SK-N-SH (cell line): Measurements from ENCODE around the gene CEP57L1.

Experiments used
- CHD2 ChIP-seq: fragments of 150-350 bp; IDR thresholded peaks from 2 replicates; pipeline ENCODE4 v1.6.1; 2018; ENCODE audit warnings: low read length; ENCODE audit not compliant: partially characterized antibody
- EP300 ChIP-seq, 2 experiments: IDR thresholded peaks; 2 replicates each; pipeline versions ENCODE4 v1.4.0 to v1.6.1; 2012; ENCODE audit warnings: borderline replicate concordance in 1 of 2, low read depth in 1 of 2, low read length in 1 of 2
- EZH2phosphoT487 ChIP-seq: fragments of 200-600 bp; sonication (generic); IDR thresholded peaks from 2 replicates; pipeline ENCODE4 v1.6.1; 2017; ENCODE audit warnings: low read depth, mixed run types, mild to moderate bottlenecking, antibody characterized with exemption, moderate library complexity, borderline replicate concordance
- FOXM1 ChIP-seq: IDR thresholded peaks from 2 replicates; pipeline ENCODE4 v1.4.0; 2012; ENCODE audit warnings: low read depth, mild to moderate bottlenecking
- GABPA ChIP-seq: IDR thresholded peaks from 2 replicates; pipeline ENCODE4 v1.4.0; 2012; ENCODE audit warnings: low read depth, mild to moderate bottlenecking
- JUND ChIP-seq: IDR thresholded peaks from 2 replicates; pipeline ENCODE4 v1.4.0; 2012
- POLR2AphosphoS5 ChIP-seq: IDR thresholded peaks from 2 replicates; pipeline ENCODE4 v1.6.1; 2012; ENCODE audit warnings: low read depth, low read length
- RCOR1 ChIP-seq: fragments of 150-350 bp; IDR thresholded peaks from 2 replicates; pipeline ENCODE4 v1.6.1; 2017; ENCODE audit warnings: antibody characterized with exemption, low read length
- RFX5 ChIP-seq: IDR thresholded peaks from 2 replicates; pipeline ENCODE4 v1.6.1; 2012; ENCODE audit warnings: mild to moderate bottlenecking, improper control_type of control experiment, low read length
- SMC3 ChIP-seq: IDR thresholded peaks from 2 replicates; pipeline ENCODE4 v1.6.1; 2012; ENCODE audit warnings: low read depth, low read length, improper control_type of control experiment
- TF ChIP-seq, protein P1 (sequence below): IDR thresholded peaks from 2 replicates; pipeline ENCODE4 v1.4.0; 2012; ENCODE audit warnings: low read depth, borderline replicate concordance
- TF ChIP-seq, protein P2 (sequence below): fragments of 200-600 bp; sonication (generic); IDR thresholded peaks from 2 replicates; pipeline ENCODE4 v1.6.1; 2017; ENCODE audit warnings: antibody characterized with exemption, mild to moderate bottlenecking, moderate library complexity
- TF ChIP-seq, protein P3 (sequence below): IDR thresholded peaks from 2 replicates; pipeline ENCODE4 v1.4.0; 2012; ENCODE audit warnings: low read depth

DNA sequence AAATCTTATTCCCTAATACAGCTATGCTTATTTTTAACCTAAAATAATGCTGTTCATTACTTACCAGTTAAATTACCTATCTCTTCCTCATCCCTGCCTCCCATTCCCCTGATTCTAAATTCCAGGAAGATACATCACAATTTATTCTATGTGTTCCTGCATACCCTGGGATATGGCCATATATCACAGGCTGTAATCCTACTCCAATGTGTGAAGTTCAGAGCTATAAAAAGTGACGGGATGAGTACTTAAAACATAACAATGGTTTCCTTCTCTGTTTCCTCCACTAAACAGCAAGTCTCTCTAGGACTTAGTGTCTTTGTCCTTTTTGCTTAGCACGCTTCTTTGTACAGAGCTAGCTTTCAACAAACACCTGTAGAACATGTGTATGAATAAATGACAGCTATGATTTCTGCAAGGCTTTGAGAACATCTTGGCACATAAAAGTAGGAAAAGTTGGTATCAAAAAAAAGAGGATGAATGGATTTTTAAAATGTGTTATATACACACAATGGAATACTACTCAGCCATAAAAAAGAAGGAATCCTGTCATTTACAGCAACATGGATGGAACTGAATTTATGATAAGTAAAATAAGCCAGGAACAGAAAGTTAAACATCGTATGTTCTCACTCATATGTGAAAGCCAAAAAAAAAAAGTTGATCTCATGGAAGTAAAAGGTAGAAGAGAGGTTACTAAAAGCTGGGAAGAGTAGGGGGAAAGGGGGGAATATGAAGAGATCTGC is 46.5 kb upstream of the CEP57L1 start:
- TF ChIP-seq, protein P1, sequence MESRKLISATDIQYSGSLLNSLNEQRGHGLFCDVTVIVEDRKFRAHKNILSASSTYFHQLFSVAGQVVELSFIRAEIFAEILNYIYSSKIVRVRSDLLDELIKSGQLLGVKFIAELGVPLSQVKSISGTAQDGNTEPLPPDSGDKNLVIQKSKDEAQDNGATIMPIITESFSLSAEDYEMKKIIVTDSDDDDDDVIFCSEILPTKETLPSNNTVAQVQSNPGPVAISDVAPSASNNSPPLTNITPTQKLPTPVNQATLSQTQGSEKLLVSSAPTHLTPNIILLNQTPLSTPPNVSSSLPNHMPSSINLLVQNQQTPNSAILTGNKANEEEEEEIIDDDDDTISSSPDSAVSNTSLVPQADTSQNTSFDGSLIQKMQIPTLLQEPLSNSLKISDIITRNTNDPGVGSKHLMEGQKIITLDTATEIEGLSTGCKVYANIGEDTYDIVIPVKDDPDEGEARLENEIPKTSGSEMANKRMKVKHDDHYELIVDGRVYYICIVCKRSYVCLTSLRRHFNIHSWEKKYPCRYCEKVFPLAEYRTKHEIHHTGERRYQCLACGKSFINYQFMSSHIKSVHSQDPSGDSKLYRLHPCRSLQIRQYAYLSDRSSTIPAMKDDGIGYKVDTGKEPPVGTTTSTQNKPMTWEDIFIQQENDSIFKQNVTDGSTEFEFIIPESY = no peak
- TF ChIP-seq EZH2phosphoT487 (no peak), JUND (no peak), POLR2AphosphoS5 (no peak), SMC3 (no peak), EP300 (IDR thresholded peaks at IDR 0.05; ENCODE audit: borderline replicate concordance in 1 of 2, low read depth in 1 of 2, low read length in 1 of 2) (no peak), GABPA (no peak), CHD2 (no peak), FOXM1 (no peak), RCOR1 (no peak), RFX5 (no peak)
- TF ChIP-seq, protein P2, sequence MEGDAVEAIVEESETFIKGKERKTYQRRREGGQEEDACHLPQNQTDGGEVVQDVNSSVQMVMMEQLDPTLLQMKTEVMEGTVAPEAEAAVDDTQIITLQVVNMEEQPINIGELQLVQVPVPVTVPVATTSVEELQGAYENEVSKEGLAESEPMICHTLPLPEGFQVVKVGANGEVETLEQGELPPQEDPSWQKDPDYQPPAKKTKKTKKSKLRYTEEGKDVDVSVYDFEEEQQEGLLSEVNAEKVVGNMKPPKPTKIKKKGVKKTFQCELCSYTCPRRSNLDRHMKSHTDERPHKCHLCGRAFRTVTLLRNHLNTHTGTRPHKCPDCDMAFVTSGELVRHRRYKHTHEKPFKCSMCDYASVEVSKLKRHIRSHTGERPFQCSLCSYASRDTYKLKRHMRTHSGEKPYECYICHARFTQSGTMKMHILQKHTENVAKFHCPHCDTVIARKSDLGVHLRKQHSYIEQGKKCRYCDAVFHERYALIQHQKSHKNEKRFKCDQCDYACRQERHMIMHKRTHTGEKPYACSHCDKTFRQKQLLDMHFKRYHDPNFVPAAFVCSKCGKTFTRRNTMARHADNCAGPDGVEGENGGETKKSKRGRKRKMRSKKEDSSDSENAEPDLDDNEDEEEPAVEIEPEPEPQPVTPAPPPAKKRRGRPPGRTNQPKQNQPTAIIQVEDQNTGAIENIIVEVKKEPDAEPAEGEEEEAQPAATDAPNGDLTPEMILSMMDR = no peak
- TF ChIP-seq, protein P3, sequence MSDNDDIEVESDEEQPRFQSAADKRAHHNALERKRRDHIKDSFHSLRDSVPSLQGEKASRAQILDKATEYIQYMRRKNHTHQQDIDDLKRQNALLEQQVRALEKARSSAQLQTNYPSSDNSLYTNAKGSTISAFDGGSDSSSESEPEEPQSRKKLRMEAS = no peak
